DOHH2 (cell line): ENCODE measurements around the gene FAR2.

Experiments used
- H3F3A ChIP-seq: fragments of 200-600 bp; sonication (generic), shearing (Covaris generic); 2 replicates; pipeline ENCODE4 v1.6.0; 2016; ENCODE audit warnings: antibody characterized with exemption, mild to moderate bottlenecking; ENCODE audit not compliant: control insufficient read depth, insufficient read depth
- H3K27ac ChIP-seq: fragments of 200-600 bp; sonication (generic); 2 replicates; pipeline ENCODE4 v1.5.1; 2014; ENCODE audit warnings: low read depth, mild to moderate bottlenecking, low read length, moderate library complexity
- H3K27me3 ChIP-seq: fragments of 200-600 bp; sonication (generic); 2 replicates; pipeline ENCODE4 v1.6.1; 2014; ENCODE audit warnings: mild to moderate bottlenecking, low read length, mixed read lengths; ENCODE audit not compliant: control insufficient read depth
- H3K36me3 ChIP-seq: fragments of 200-600 bp; sonication (generic); 2 replicates; pipeline ENCODE4 v1.6.1; 2014; ENCODE audit warnings: mild to moderate bottlenecking, low read length, moderate library complexity, mixed read lengths; ENCODE audit not compliant: control insufficient read depth
- H3K4me1 ChIP-seq: fragments of 200-600 bp; sonication (generic); 2 replicates; pipeline ENCODE4 v1.6.1; 2014; ENCODE audit warnings: mild to moderate bottlenecking, low read length, mixed read lengths; ENCODE audit not compliant: control insufficient read depth
- H3K4me2 ChIP-seq: fragments of 200-600 bp; sonication (generic); 2 replicates; pipeline ENCODE4 v1.6.0; 2014; ENCODE audit warnings: mild to moderate bottlenecking, low read length, moderate library complexity
- H3K4me3 ChIP-seq: fragments of 200-600 bp; sonication (generic); 2 replicates; pipeline ENCODE4 v1.5.1; 2014; ENCODE audit warnings: mild to moderate bottlenecking, low read length, mixed read lengths
- H3K79me2 ChIP-seq: fragments of 200-600 bp; sonication (generic); 2 replicates; pipeline ENCODE4 v1.6.1; 2014; ENCODE audit warnings: mild to moderate bottlenecking, low read length, mixed read lengths; ENCODE audit not compliant: control insufficient read depth
- H3K9me2 ChIP-seq: fragments of 200-600 bp; sonication (generic); replicated peaks from 2 replicates; pipeline ENCODE4 v1.6.1; 2014; ENCODE audit warnings: mild to moderate bottlenecking, low read length, mixed read lengths; ENCODE audit not compliant: control insufficient read depth
- H3K9me3 ChIP-seq: fragments of 200-600 bp; sonication (generic); 2 replicates; pipeline ENCODE4 v1.6.1; 2014; ENCODE audit warnings: antibody characterized with exemption, low read length, mixed read lengths; ENCODE audit not compliant: control insufficient read depth, insufficient read depth
- H4K20me1 ChIP-seq: fragments of 200-600 bp; sonication (generic); 2 replicates; pipeline ENCODE4 v1.6.0; 2014; ENCODE audit warnings: low read depth, mild to moderate bottlenecking, antibody characterized with exemption, low read length, moderate library complexity; ENCODE audit not compliant: control insufficient read depth, insufficient read depth
- CTCF ChIP-seq: fragments of 200-600 bp; sonication (generic); IDR thresholded peaks from one replicate; pipeline ENCODE4 v1.5.1; 2014; ENCODE audit warnings: antibody characterized with exemption, mild to moderate bottlenecking, low read depth, low read length; ENCODE audit not compliant: poor library complexity, severe bottlenecking
- EZH2phosphoT487 ChIP-seq: fragments of 200-600 bp; sonication (generic); IDR thresholded peaks from 2 replicates; pipeline ENCODE4 v1.6.1; 2017; ENCODE audit warnings: borderline replicate concordance, mild to moderate bottlenecking, antibody characterized with exemption, low read length, moderate library complexity, mixed read lengths

The FAR2 gene

GRCh38 chr12:29244159-29244765 is 95.2 kb downstream of the FAR2 start:
- no peak overlapping the region for H3K4me2 ChIP-seq

GRCh38 chr12:29245246-29245645 is 96.2 kb downstream of the FAR2 start:
- no peaks in the 10 kb centered on the region for H3F3A ChIP-seq
- no peaks in the 10 kb centered on the region for H3K4me1 ChIP-seq
- H4K20me1 ChIP-seq: no peaks in the 10 kb centered on the region
- H3K4me2 ChIP-seq: no peak overlapping the region
- no peak overlapping the region for H3K4me3 ChIP-seq
- H3K9me2 ChIP-seq: no peaks in the 10 kb centered on the region
- H3K27me3 ChIP-seq: no peaks in the 10 kb centered on the region
- H3K9me3 ChIP-seq: no peaks in the 10 kb centered on the region
- no peak for TF ChIP-seq CTCF
- TF ChIP-seq EZH2phosphoT487: no peak
- H3K36me3 ChIP-seq: no peaks in the 10 kb centered on the region
- no peak overlapping the region for H3K27ac ChIP-seq
- H3K79me2 ChIP-seq: no peaks in the 10 kb centered on the region

More at GRCh38 chr12:29244159-29244765, 95.2 kb downstream of the FAR2 start:
- Histone ChIP-seq H3K36me3 (no peaks in the 10 kb centered on the region), H3K79me2 (no peaks in the 10 kb centered on the region), H3K9me2 (no peaks in the 10 kb centered on the region), H3K27ac (no peak overlapping the region), H3F3A (no peaks in the 10 kb centered on the region), H3K27me3 (no peaks in the 10 kb centered on the region), H3K9me3 (no peaks in the 10 kb centered on the region), H3K4me3 (no peak overlapping the region), H4K20me1 (no peaks in the 10 kb centered on the region), H3K4me1 (no peaks in the 10 kb centered on the region)
- no peak for TF ChIP-seq CTCF
- no peak for TF ChIP-seq EZH2phosphoT487

GRCh38 chr12:29249930-29250329 is 100.9 kb downstream of the FAR2 start:
- no peaks in the 10 kb centered on the region for H3K4me1 ChIP-seq

More at GRCh38 chr12:29249930-29250329, 100.9 kb downstream of the FAR2 start:
- no peaks in the 10 kb centered on the region for H3K27me3 ChIP-seq
- no peaks in the 10 kb centered on the region for H3K36me3 ChIP-seq
- H4K20me1 ChIP-seq: no peaks in the 10 kb centered on the region
- no peak overlapping the region for H3K4me3 ChIP-seq
- H3K9me3 ChIP-seq: no peaks in the 10 kb centered on the region
- H3K27ac ChIP-seq: no peak overlapping the region
- TF ChIP-seq EZH2phosphoT487 (no peak), CTCF (no peak)
- no peak overlapping the region for H3K4me2 ChIP-seq
- no peaks in the 10 kb centered on the region for H3K79me2 ChIP-seq
- no peaks in the 10 kb centered on the region for H3F3A ChIP-seq
- no peaks in the 10 kb centered on the region for H3K9me2 ChIP-seq
